HG02571 (cell line): ENCODE measurements around the gene IDE.
"Not testable (repeated sequence)": the region's sequence is repeated elsewhere in the genome, so short reads cannot be mapped to it uniquely, and the experiment has no call there.

Source experiments
- ATAC-seq: cut with Tn5 transposase; IDR thresholded peaks from one replicate; pipeline ENCODE4 v1.9.1; 2021; ENCODE audit warnings: mild to moderate bottlenecking, moderate library complexity; ENCODE audit not compliant: unreplicated experiment

Gene IDE

DNA sequence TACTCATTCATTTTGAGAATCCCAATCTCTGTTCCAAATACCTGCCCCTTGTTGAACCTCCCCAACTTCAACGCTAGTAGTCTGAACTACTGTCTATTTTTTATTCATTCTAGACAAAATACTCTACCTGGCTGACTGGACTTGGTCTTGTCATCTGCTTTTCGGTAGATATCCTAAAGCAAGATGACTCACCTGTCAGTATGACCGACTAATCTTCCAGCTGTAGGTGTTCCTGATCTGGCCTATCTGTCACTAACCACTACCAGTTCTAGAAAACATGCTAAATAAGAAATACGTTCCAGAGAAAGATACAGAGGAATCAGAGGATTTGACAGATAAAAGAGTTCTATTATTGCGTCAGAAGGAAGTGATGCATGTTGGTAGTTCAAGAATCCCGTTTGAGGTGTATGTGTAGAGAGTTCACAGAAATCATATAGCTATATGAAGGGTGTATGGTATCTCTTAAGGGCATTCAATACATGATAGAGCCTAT lies 81.1 kb downstream of the IDE start:
- no peak for ATAC-seq

DNA sequence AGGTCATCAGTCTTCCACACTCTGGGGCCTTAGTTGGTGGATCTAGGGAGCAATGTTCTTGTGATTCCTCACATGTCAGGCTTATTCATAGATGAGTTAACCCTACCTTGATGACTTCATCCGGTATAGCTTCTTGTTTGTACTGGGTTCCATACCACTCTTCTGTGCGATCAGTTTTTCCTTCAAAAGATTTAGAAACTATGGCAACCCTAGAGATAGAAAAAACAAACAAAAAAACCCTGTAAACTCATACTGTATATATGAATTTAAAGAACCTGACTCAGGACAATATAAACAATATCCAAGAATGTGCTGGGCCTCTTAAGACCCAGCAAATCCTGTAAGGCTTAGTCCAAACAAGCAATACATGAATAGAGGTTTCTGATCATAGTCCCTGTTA lies 83.5 kb downstream of the IDE start:
- no peak for ATAC-seq

DNA sequence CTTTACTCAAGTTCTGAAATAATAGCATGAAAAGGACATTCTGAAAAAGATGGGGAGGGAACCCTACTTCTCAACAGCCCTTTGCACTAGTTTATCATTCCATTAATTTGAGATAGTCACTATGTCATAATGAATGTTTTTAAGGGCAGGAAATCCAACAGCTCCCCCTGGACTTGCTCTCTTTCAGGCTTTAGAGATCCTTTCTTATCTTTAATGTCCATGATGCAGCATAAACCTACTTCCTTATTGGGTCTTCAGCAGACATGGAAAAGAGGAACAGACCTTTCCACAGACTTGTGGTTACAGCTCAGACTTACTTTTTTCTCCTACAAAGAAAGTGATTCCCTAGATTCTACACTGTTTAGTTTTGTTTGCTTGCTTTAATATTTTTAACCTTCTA lies 87.3 kb downstream of the IDE start:
- ATAC-seq, result no peak

DNA sequence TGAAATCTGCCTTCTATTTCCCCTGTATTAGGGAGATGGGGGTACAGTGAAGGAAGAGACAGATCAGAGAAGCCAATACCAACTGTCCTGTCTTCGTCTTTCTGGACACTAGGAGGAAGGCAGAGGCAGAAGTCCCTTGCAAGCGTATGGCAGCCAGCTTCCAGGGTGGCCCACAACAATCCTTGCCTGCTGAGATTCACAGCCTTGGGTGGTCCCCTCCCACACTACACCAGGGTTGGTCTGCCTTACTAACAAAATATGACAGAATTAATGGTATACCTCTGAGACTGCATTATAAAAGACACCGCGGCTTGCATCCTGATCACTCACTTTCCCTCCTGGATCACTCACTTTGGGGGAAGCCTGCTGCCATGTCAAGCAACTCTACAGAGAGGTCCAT lies 90.4 kb downstream of the IDE start:
- no peak for ATAC-seq

DNA sequence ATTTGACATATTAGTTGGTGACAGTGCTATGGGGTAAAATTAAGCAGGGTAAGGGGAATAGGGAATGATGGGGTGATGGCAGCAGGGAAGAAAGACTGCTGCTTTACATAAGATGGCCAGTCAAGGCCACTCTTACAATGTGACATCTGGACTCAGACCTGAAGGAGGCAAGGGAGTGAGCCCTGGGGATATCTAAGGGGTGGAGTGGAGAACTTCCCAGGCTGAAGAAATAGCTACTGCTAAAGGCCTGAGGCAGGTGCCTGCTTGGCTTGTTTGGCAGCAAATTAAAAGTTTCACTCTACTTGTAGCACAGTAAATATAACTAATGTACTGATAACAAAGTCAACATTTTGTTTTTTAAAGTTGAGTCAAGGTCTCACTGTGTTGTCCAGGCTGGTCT lies 93.5 kb downstream of the IDE start:
- no peak for ATAC-seq

DNA sequence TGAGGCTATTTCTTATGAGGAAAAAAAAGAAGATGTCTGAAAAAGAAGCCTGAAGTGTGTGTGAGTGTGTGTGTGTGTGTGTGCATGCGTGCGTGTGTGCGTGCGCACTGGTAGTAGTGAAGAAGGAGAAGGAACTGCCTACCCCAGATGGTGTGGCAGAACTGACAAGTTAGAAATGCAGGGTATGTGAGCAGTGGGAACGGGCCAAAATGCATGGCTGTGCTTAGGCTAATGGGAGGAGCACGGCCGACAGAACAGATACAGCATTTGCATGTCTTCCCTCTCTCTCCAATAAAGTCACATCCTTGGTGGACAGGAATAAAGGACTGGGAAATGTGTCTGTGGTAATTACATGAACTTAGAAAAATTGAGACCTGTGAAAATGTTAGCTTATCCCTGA lies 94.3 kb downstream of the IDE start:
- no peak for ATAC-seq

DNA sequence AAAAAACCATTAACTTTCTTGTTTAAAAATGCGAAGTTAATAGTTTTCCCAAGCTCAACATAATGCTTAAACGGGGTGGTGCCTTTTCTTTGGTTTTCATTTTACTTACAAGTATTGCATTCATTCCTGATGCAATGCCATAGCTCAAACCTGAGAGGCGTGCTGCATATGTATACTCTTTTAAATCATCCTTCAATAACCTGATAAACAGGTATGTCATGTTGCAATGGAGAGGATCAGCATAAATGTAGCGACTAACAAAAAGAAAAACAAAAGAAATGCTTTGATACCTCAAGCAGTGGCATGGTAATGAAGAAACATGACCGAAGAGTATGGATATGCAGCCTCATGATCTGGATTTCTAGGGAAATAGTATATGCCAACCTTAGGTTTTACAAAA lies 95.4 kb downstream of the IDE start:
- no peak for ATAC-seq

DNA sequence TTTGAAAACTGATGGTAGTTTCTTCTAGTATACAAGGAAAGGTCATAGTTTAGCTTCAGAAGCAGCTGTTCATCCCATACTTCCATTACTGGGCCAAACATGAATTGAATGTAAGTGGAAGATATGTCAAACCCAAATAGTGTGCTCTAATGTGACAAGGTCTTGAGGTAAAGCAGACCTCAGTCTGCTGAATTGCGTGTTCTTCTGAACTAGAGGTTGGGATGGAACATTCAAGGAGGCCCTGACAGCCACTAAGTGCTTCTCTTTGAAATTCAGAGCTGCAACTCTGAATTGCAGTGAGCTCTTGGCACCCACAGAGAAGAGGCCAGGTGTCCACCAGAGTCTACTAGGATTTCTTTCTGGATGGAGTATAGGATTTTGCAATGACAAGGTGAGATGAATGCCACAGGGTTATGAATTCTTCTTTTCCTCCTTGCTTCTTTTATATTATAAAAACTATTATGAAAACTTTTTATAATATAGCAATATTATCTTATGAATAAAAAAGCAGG lies 98.5 kb downstream of the IDE start:
- ATAC-seq, result no peak

DNA sequence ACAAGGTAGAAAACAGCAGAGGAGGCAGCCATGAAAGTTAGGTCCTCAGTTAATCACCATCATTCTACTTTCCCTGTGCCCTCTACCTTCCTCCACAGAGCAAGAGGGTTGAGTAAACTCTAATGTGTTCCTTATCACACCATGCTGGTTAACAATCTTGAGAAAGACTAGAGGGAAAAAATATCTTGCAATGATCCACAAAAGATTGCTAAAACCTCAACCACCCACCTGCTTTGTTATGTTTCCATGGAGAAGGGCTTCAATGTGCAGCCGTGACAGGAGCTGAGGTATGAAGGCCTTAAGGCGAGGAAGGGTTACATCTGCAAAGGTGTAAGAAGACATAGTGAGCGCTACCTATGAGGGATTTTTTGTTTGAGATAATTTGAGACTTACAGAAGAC lies 103.9 kb downstream of the IDE start:
- no peak for ATAC-seq

DNA sequence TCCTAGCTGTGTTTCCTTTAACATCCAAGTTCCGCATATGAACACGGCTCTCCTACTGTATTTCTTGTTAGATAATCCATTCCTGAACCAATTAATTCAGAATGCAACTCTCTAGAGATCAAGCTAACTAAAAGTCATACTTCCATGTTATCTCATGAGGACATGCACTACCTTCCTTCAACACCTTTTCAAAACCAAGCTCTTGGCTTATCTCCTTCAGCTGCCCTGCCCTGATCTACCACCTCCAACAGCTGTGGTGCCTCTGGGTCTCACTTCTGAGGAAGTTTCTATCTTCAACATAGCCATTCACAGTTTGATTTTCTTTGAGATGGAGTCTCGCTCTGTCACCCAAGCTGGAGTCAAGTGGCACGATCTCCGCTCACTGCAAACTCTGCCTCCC lies 109.5 kb downstream of the IDE start:
- ATAC-seq, result no peak

DNA sequence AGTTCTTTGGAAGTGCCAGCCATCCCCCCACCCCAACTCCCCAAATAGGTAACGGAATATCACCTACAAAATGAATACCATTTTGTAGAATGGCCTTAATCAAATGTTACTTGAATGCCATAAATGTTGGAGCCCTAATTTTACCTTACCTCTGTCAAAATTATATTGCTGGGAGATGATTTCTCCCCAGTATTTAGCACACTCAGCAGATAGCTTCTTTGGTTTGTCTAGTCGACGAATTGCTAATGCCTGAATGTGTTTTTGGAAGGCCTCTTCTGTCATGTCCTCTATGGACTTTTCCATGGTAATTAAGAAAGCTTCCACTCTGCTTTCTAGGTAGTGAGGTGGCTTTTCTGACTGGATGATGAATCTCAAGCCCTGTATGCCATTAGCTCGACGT lies 110.3 kb downstream of the IDE start:
- no peak for ATAC-seq

DNA sequence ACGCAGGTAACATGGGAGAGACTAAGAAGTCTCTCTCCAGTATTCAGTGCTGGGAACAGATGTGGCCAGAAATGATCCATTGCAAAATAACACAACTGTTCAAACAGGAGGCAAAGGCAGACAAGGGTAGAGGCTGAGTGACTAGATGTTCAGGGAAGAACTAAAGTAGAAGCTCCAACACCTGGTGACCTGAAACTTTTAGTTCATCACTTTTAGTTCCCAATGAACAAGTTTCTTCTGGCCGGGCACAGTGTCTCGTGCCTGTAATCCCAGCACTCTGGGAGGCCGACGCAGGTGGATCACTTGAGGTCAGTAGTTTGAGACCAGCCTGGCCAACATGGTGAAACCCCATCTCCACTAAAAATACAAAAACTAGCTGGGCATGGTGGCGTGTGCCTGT lies 118.9 kb downstream of the IDE start:
- not testable (repeated sequence) for ATAC-seq

DNA sequence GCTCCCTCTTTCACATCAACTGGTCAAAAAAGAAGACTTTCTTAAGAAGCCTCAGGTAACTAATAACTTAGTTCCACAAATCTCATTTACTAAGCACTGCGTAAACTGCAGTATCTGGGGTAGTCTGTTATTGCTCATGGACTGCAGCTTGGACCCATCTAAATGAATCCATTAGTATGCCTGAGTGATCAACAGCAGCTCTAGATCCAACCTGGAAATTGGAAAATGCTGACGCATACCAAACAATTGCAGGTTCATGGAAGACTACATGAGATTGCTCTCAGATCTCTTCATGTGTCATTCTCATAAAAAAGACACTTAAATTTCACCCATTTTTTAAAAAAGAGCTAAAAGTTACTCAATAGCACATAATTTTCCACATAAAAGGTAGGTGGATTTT lies 121.6 kb downstream of the IDE start:
- ATAC-seq, result no peak

DNA sequence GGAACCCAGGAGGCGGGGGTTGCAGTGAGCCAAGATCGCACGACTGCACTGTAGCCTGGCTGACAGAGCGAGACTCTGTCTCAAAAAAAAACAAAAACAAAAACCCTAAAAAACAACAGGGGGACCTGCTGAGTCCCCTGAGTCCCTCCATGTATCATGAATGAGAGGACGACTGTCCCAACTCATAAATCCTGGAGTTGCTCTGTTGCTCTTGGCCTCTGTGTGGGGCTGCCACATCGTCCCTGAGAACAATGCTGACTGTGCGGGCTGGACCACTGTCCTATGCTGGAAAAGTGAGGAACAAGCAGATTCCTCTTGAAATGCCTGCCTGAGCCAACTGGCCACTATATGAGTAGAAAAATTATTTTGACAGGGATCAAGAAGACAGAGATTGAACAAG lies 122.5 kb downstream of the IDE start:
- no peak for ATAC-seq

DNA sequence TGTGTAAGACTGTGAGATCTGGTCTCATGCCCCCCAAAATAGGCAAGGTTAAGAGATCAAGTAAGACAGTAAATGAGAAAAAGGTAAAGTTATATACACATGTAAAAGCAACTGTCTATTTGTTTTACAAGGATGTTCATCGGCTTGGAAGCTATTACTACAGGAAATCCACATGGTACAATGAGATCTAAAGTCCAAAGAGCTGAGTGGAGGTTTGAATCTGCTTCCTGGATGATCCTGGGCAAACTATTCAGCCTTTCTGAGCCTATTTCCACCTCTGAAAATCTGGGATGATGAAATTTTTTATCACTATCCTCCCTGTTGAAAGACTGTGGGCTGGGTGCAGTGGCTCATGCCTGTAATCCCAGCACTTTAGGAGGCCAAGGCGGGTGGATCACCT lies 123.0 kb downstream of the IDE start:
- ATAC-seq, result no peak

DNA sequence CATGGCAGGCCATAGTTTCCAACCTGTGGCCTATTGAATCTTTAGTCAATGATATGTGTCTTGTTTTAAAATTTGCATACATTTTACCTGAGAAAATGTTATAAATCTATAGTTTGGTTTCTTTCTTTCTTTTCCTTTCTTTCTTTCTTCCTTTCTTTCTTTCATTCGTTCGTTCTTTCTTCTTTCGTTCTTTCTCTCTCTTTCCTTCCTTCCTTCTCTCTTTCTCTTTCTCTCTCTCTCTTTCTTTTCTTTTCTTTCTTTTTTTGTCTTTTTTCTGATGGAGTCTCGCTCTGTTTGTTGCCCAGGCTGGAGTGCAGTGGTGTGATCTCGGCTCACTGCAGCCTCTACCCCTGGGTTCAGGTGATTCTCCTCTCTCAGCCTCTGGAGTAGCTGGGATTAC lies 133.3 kb downstream of the IDE start:
- ATAC-seq, result no peak

DNA sequence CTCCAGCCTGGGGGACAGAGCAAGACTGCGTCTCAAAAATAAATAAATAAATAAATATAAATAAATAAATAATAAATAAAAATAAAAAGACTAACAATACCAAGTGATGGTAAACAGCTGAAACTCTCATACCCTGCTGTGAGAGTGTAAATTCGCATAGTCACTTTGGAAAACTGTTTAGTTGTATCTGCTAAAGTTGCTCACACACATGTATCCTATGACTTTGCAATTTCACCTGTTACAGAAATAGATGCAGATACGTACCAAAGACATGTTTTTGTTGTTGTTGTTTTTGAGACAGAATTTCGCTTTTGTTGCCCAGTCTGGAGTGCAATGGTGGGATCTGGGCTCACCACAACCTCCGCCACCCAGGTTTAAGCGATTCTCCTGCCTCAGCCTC lies 135.7 kb downstream of the IDE start:
- no peak for ATAC-seq

DNA sequence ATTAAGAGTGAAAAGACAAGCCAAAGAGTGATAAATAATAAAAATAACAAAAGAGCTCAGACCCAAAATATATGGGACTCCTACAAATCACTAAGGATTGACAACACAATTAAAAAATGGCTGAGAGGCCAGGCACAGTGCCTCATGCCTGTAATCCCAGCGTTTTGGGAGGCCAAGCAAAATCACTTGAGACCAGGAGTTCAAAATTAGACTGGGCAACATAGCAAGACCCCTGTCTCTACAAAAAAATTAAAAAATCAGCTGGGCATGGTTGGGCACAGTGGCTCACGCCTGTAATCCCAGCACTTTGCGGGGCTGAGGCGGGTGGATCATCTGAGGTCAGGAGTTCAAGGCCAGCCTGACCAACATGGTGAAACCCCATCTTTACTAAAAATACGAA lies 137.3 kb downstream of the IDE start:
- ATAC-seq, result no peak

DNA sequence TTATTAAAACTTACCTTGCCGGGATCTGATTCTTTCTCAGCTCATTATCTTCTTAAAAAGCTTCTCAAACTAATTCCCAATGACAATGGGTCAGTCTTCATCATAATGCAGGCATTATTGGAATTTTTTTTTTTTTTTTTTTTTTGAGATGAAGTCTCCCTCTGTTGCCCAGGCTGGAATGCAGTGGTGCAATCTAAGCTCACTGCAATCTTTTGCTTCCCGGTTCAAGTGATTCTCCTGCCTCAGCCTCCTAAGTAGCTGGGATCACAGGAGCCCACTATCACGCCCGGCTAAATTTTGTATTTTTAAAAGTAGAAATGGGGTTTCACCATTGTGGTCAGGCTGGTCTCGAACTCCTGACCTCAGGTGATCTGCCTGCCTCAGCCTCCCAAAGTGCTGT lies 137.8 kb downstream of the IDE start:
- not testable (repeated sequence) for ATAC-seq

DNA sequence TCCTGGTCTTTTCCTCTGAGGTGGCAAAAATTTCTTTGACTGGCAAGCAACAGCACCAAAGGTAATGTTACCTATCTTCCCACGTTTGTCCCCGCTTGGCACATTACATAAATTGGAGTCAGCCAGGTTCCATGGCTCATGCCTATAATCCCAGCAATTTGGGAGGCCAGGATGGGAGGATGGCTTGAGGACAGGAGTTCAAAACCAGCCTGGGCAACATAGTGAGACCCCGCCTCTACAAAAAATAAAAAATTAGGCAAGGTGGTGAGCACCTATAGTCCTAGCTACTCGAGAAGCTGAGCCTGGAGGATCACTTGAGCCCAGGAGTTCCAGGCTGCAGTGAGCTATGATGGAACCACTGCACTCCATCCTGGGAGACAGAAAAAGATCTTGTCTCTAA lies 139.5 kb downstream of the IDE start:
- no peak for ATAC-seq

DNA sequence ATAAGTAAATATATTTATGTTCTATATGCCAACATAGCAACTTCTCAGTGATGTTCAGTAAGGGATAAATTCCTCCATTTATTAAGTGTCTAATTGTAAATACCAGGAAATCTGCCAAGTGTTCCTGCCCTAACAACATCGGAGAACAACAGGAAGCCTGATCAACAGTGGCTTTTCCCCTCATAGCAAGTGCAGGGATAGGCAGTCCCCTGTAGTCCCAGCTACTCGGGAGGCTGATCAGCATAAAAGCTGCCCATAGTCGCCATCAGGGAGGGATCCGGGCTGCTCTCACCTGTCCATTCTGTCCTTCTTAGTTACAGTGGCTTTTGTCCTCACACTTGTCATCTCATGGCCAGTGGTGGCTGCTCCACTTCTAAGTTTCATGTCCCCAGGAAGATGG lies 141.3 kb downstream of the IDE start:
- no peak for ATAC-seq

DNA sequence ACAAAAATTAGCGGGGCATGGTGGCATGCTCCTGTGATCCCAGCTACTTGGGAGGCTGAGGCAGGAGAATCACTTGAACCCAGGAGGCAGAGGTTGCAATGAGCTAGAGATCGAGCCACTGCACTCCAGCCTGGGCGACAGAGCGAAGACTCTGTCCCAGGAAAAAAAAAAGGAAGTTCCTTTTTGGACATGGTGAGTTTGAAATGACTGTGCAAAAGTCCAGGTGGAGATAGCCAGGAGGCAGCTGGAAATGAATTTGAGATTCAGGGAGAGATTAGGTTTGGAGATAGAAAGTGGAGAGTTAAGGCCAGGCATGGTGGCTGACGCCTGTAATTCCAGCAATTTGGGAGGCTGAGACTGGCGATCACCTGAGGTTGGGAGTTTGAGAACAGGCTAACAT lies 143.8 kb downstream of the IDE start:
- no peak for ATAC-seq

DNA sequence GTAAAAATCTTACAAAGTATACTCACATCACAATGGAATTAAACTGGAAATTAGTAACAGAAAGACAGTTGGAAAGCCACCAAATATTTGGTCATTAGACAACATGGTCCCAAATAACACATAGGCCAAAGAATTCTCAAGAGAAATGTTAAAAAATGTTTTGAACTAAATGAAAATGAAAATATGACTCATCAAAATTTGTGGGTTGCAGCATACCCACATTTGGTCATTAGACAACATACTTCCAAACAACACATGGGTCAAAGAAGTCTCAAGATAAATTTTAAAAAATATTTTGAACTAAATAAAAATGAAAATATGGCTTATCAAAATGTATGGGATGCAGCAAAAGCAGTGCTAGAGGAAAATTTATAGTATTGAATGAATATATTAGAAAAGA lies 152.3 kb downstream of the IDE start:
- ATAC-seq, result no peak
